Measurements from ENCODE around the gene PRCC.
"Not testable (repeated sequence)": the region's sequence is repeated elsewhere in the genome, so short reads cannot be mapped to it uniquely, and the experiment has no call there.

Gene PRCC

GRCh38 chr1:156745881-156746280, 21.5 kb upstream of the PRCC start:
- no peak for DNase-seq

GRCh38 chr1:156746406-156746727, 21.0 kb upstream of the PRCC start:
- no peak for DNase-seq

- DNase-seq: no peak
Observed at GRCh38 chr1:156746728-156747631, 20.4 kb upstream of the PRCC start.

- DNase-seq: no peak
Observed at GRCh38 chr1:156747742-156748669, 19.3 kb upstream of the PRCC start.

GRCh38 chr1:156748670-156749418, 18.5 kb upstream of the PRCC start:
- no peak for DNase-seq

GRCh38 chr1:156749419-156750118, 17.8 kb upstream of the PRCC start:
- DNase-seq: no peak

GRCh38 chr1:156750191-156750672, 17.1 kb upstream of the PRCC start:
- DNase-seq: no peak

- no peak for DNase-seq
Observed at GRCh38 chr1:156750711-156751450, 16.5 kb upstream of the PRCC start.

GRCh38 chr1:156751451-156751756, 15.9 kb upstream of the PRCC start, which contains the start of gene HDGF:
HDGF (minus strand) TSS chr1:156751675; CDS start chr1:156751429, 246 bp downstream.
- DNase-seq: no peak

- DNase-seq: peak; percentile 96
Observed at GRCh38 chr1:156751757-156752481, 15.4 kb upstream of the PRCC start.

GRCh38 chr1:156752843-156753482, 14.4 kb upstream of the PRCC start:
- DNase-seq: no peak

- no peak for DNase-seq
Observed at GRCh38 chr1:156754219-156754618, 13.1 kb upstream of the PRCC start.

- DNase-seq: no peak
Observed at GRCh38 chr1:156755527-156755950, 11.8 kb upstream of the PRCC start.

- no peak for DNase-seq
Observed at GRCh38 chr1:156756355-156756754, 11.0 kb upstream of the PRCC start.

- DNase-seq: not testable (repeated sequence)
Observed at GRCh38 chr1:156757572-156758253, 9.6 kb upstream of the PRCC start.

- no peak for DNase-seq
Observed at GRCh38 chr1:156760092-156760795, 7.1 kb upstream of the PRCC start.

GRCh38 chr1:156760796-156761104, 6.6 kb upstream of the PRCC start:
- no peak for DNase-seq

GRCh38 chr1:156765136-156765535, 2.2 kb upstream of the PRCC start:
- not testable (repeated sequence) for DNase-seq

- DNase-seq: no peak
Observed at GRCh38 chr1:156765666-156766065, 1.7 kb upstream of the PRCC start.
